H9 (cell line): Measurements from ENCODE around the gene SOD3. TPM values are rescaled to one million over a fixed set of nuclear protein-coding genes. Genes with fewer than 3 reads are reported as not detected.

Experiments
- DNase-seq: peaks from one replicate; pipeline ENCODE4 v3.0.0-alpha.2; 2017
- H2AFZ ChIP-seq: one replicate; pipeline ENCODE4 v1.6.1; 2013; ENCODE audit warnings: mild to moderate bottlenecking, low read length, control low read depth, moderate library complexity
- H2AK5ac ChIP-seq: 2 replicates; pipeline ENCODE4 v1.6.1; 2013; ENCODE audit warnings: low read length, control low read depth, mixed read lengths; ENCODE audit not compliant: insufficient read length
- H2BK120ac ChIP-seq: one replicate; pipeline ENCODE4 v1.6.1; 2013; ENCODE audit warnings: low read depth, mild to moderate bottlenecking, low read length, control low read depth, inconsistent platforms; ENCODE audit not compliant: poor library complexity, severe bottlenecking
- H2BK12ac ChIP-seq: 2 replicates; pipeline ENCODE4 v1.6.1; 2013; ENCODE audit warnings: low read length, control low read depth, mixed read lengths, low read depth; ENCODE audit not compliant: insufficient read length
- H2BK15ac ChIP-seq: 2 replicates; pipeline ENCODE4 v1.6.1; 2013; ENCODE audit warnings: low read depth, low read length, control low read depth
- H2BK20ac ChIP-seq: one replicate; pipeline ENCODE4 v1.6.1; 2013; ENCODE audit warnings: low read depth, mild to moderate bottlenecking, low read length, control low read depth, inconsistent platforms; ENCODE audit not compliant: poor library complexity, severe bottlenecking
- H2BK5ac ChIP-seq: 2 replicates; pipeline ENCODE4 v1.6.1; 2013; ENCODE audit warnings: low read length, control low read depth, mixed read lengths; ENCODE audit not compliant: insufficient read length
- H3K14ac ChIP-seq: 2 replicates; pipeline ENCODE4 v1.6.1; 2013; ENCODE audit warnings: low read length, control low read depth; ENCODE audit not compliant: insufficient read depth
- H3K18ac ChIP-seq: 2 replicates; pipeline ENCODE4 v1.6.1; 2013; ENCODE audit warnings: low read depth, mild to moderate bottlenecking, mixed read lengths, low read length, control low read depth; ENCODE audit not compliant: insufficient read length
- H3K23ac ChIP-seq: 2 replicates; pipeline ENCODE4 v1.6.1; 2013; ENCODE audit warnings: low read length, control low read depth, mixed read lengths, low read depth; ENCODE audit not compliant: insufficient read length
- H3K23me2 ChIP-seq: 2 replicates; pipeline ENCODE4 v1.6.1; 2013; ENCODE audit warnings: low read depth, mild to moderate bottlenecking, mixed read lengths, low read length, control low read depth; ENCODE audit not compliant: insufficient read length, poor library complexity, severe bottlenecking
- H3K27ac ChIP-seq: 2 replicates; pipeline ENCODE4 v1.5.1; 2013; ENCODE audit warnings: low read length, control low read depth, mixed read lengths, low read depth; ENCODE audit not compliant: insufficient read length
- H3K27me3 ChIP-seq: 2 replicates; pipeline ENCODE4 v1.6.1; 2013; ENCODE audit warnings: low read length, control low read depth, inconsistent platforms; ENCODE audit not compliant: insufficient read depth
- H3K4ac ChIP-seq: 2 replicates; pipeline ENCODE4 v1.6.1; 2013; ENCODE audit warnings: low read depth, mild to moderate bottlenecking, control low read depth, inconsistent platforms, low read length, moderate library complexity
- H3K4me1 ChIP-seq: 2 replicates; pipeline ENCODE4 v1.6.1; 2013; ENCODE audit warnings: low read length, control low read depth, inconsistent platforms; ENCODE audit not compliant: insufficient read depth
- H3K4me2 ChIP-seq: 2 replicates; pipeline ENCODE4 v1.6.1; 2013; ENCODE audit warnings: low read length, control low read depth, mixed read lengths; ENCODE audit not compliant: insufficient read length, insufficient read depth
- H3K56ac ChIP-seq: 2 replicates; pipeline ENCODE4 v1.6.1; 2013; ENCODE audit warnings: low read depth, mild to moderate bottlenecking, mixed read lengths, low read length, control low read depth; ENCODE audit not compliant: insufficient read length
- H3K79me1 ChIP-seq: 2 replicates; pipeline ENCODE4 v1.6.1; 2013; ENCODE audit warnings: low read depth, mild to moderate bottlenecking, moderate library complexity, low read length, control low read depth, inconsistent platforms; ENCODE audit not compliant: insufficient read depth, poor library complexity, severe bottlenecking
- H3K79me2 ChIP-seq: 2 replicates; pipeline ENCODE4 v1.6.1; 2013; ENCODE audit warnings: low read length, control low read depth, inconsistent platforms; ENCODE audit not compliant: insufficient read depth
- H3K9ac ChIP-seq: 2 replicates; pipeline ENCODE4 v1.6.1; 2013; ENCODE audit warnings: low read length, control low read depth, mixed read lengths; ENCODE audit not compliant: insufficient read length; ENCODE audit errors: extremely low read depth
- H3K9me3 ChIP-seq: one replicate; pipeline ENCODE4 v1.6.1; 2013; ENCODE audit warnings: low read depth, low read length, inconsistent platforms; ENCODE audit not compliant: control insufficient read depth
- H3T11ph ChIP-seq: one replicate; pipeline ENCODE4 v1.6.1; 2013; ENCODE audit warnings: mild to moderate bottlenecking, low read length, control low read depth, inconsistent platforms
- H4K20me1 ChIP-seq: one replicate; pipeline ENCODE4 v1.6.1; 2013; ENCODE audit not compliant: control insufficient read depth, insufficient read length, insufficient read depth
- H4K5ac ChIP-seq: 2 replicates; pipeline ENCODE4 v1.6.1; 2013; ENCODE audit warnings: low read depth, mild to moderate bottlenecking, mixed read lengths, low read length, control low read depth; ENCODE audit not compliant: insufficient read length
- H4K8ac ChIP-seq: replicated peaks from 2 replicates; pipeline ENCODE4 v1.6.1; 2013; ENCODE audit warnings: low read length, control low read depth, mixed read lengths, low read depth; ENCODE audit not compliant: insufficient read length
- H4K91ac ChIP-seq: 2 replicates; pipeline ENCODE4 v1.6.1; 2013; ENCODE audit warnings: low read depth, mild to moderate bottlenecking, moderate library complexity, mixed read lengths, low read length, control low read depth; ENCODE audit not compliant: insufficient read length
- H3K27ac Mint-ChIP-seq, 3 experiments: 2 replicates in 2 of 3; 3 replicates in 1 of 3; pipeline ENCODE4 v1.8.0; 2020 to 2021; ENCODE audit warnings: mixed read lengths in 3 of 3, mild to moderate bottlenecking in 1 of 3, moderate library complexity in 1 of 3
- H3K27me3 Mint-ChIP-seq: 2 replicates; pipeline ENCODE4 v1.8.0; 2021; ENCODE audit warnings: low read depth, mild to moderate bottlenecking, moderate library complexity, mixed read lengths
- H3K36me3 Mint-ChIP-seq, 3 experiments: 2 replicates in 2 of 3; 3 replicates in 1 of 3; pipeline ENCODE4 v1.8.0; 2020 to 2021; ENCODE audit warnings: low read depth in 3 of 3, mixed read lengths in 3 of 3; ENCODE audit not compliant: insufficient read depth in 1 of 3
- H3K4me1 Mint-ChIP-seq, 2 experiments: 2 replicates each; pipeline ENCODE4 v1.8.0; 2020; ENCODE audit warnings: mixed read lengths in 2 of 2
- H3K4me3 Mint-ChIP-seq, 2 experiments: 2 replicates in 1 of 2; 3 replicates in 1 of 2; pipeline ENCODE4 v1.8.0; 2020 to 2021; ENCODE audit warnings: mild to moderate bottlenecking in 2 of 2, mixed read lengths in 2 of 2, moderate library complexity in 1 of 2
- H3K9me3 Mint-ChIP-seq, 2 experiments: 2 replicates in 1 of 2; 3 replicates in 1 of 2; pipeline ENCODE4 v1.8.0; 2020; ENCODE audit warnings: mild to moderate bottlenecking in 2 of 2, mixed read lengths in 2 of 2, moderate library complexity in 1 of 2
- CTCF ChIP-seq: fragments of 200-600 bp; sonication (generic); conservative IDR thresholded peaks from 3 replicates; pipeline ENCODE4 v1.8.0; 2021; ENCODE audit warnings: antibody characterized with exemption, mild to moderate bottlenecking
- WGBS: extraction: QIAGEN DNeasy Blood & Tissue Kit; methylation state at CpG from one replicate; pipeline ENCODE4 v1.1.7; 2013; ENCODE audit warnings: missing lambda C conversion rate, low lambda C conversion rate, mixed read lengths; ENCODE audit not compliant: insufficient read length; ENCODE audit errors: extremely low coverage; 5-methylcytosine and 5-hydroxymethylcytosine counted together
- total RNA-seq: library from RNA; stranded (reverse); gene quantifications from 2 replicates; pipeline ENCODE4 v1.2.1, GENCODE V29; 2021

SOD3 gene
- total RNA-seq, 1 experiment from 2014 or later: 3.3 TPM

GRCh38 chr4:24808955-24809354, 13.6 kb downstream of the SOD3 start:
- Histone ChIP-seq H3K18ac (no peak overlapping the region), H3K23me2 (no peaks in the 10 kb centered on the region), H3K27ac (no peak overlapping the region), H3K14ac (no peak overlapping the region), H2BK15ac (no peak overlapping the region), H3K79me1 (no peaks in the 10 kb centered on the region), H3K4me2 (no peak overlapping the region), H2BK12ac (no peak overlapping the region), H4K91ac (no peak overlapping the region), H3K79me2 (no peaks in the 10 kb centered on the region), H3K4ac (no peak overlapping the region), H3K9me3 (no peaks in the 10 kb centered on the region), H2AK5ac (no peak overlapping the region), H3K4me1 (peaks cover 3% of the 10 kb centered on the region; the same call in 1 of the 2 replicates), H3T11ph (no peak overlapping the region), H3K9ac (no peak overlapping the region), H3K56ac (no peak overlapping the region), H2BK5ac (no peak overlapping the region), H2BK120ac (no peak overlapping the region), H4K8ac (no peak overlapping the region), H2AFZ (no peak overlapping the region), H3K23ac (no peak overlapping the region), H3K27me3 (no peaks in the 10 kb centered on the region), H4K20me1 (no peaks in the 10 kb centered on the region), H2BK20ac (no peak overlapping the region), H4K5ac (no peak overlapping the region)
- Mint-ChIP-seq H3K36me3 (peaks cover 5 to 17% (median 7%) of the 10 kb centered on the region in 3 experiments; a peak in 5 of 7 replicates), H3K4me3 (no peak overlapping the region), H3K4me1 (peaks cover 28 to 33% of the 10 kb centered on the region in 2 experiments), H3K9me3 (peaks cover 0 to 5% of the 10 kb centered on the region in 2 experiments; a peak in 3 of 5 replicates), H3K27me3 (no peaks in the 10 kb centered on the region; the same call in 1 of the 2 replicates), H3K27ac (no peak overlapping the region)
- WGBS: no CpG with 5 or more reads among the region's 6 CpGs
- DNase-seq: no peak
- TF ChIP-seq CTCF: no peak
